Measurements from ENCODE around the gene HIVEP1.

The HIVEP1 gene

GRCh38 chr6:11994875-11995461 lies 17.1 kb upstream of the HIVEP1 start:
- no peak for DNase-seq
- no peak for TF ChIP-seq CTCF (IDR thresholded peaks at IDR 0.05)
- Mint-ChIP-seq H3K4me3 (no peak overlapping the region), H3K27me3 (ENCODE audit: low read depth, poor library complexity) (no peaks in the 10 kb centered on the region), H3K27ac (no peak overlapping the region), H3K36me3 (ENCODE audit: low read depth) (no peaks in the 10 kb centered on the region), H3K9me3 (no peaks in the 10 kb centered on the region), H3K4me1 (no peaks in the 10 kb centered on the region)

- Mint-ChIP-seq H3K4me1 (no peaks in the 10 kb centered on the region), H3K9me3 (no peaks in the 10 kb centered on the region), H3K4me3 (no peak overlapping the region), H3K27me3 (ENCODE audit: low read depth, poor library complexity) (no peaks in the 10 kb centered on the region), H3K36me3 (ENCODE audit: low read depth) (no peaks in the 10 kb centered on the region), H3K27ac (no peak overlapping the region)
- no peak for TF ChIP-seq CTCF (IDR thresholded peaks at IDR 0.05)
- no peak for DNase-seq
Observed at GRCh38 chr6:11996751-11997150, 15.4 kb upstream of the HIVEP1 start.

- Mint-ChIP-seq H3K27me3 (ENCODE audit: low read depth, poor library complexity) (no peaks in the 10 kb centered on the region), H3K36me3 (ENCODE audit: low read depth) (no peaks in the 10 kb centered on the region), H3K4me1 (no peaks in the 10 kb centered on the region), H3K9me3 (no peaks in the 10 kb centered on the region), H3K27ac (no peak overlapping the region), H3K4me3 (no peak overlapping the region)
- DNase-seq = no peak
- TF ChIP-seq CTCF (IDR thresholded peaks at IDR 0.05) = no peak
Observed at GRCh38 chr6:11999246-11999645, 12.9 kb upstream of the HIVEP1 start.

GRCh38 chr6:12000174-12000573 lies 11.9 kb upstream of the HIVEP1 start:
- no peaks in the 10 kb centered on the region for H3K9me3 Mint-ChIP-seq
- H3K27ac Mint-ChIP-seq = no peak overlapping the region
- no peak for DNase-seq
- no peak overlapping the region for H3K4me3 Mint-ChIP-seq
- H3K36me3 Mint-ChIP-seq (ENCODE audit: low read depth) = no peaks in the 10 kb centered on the region
- no peaks in the 10 kb centered on the region for H3K4me1 Mint-ChIP-seq
- TF ChIP-seq CTCF (IDR thresholded peaks at IDR 0.05) = no peak
- H3K27me3 Mint-ChIP-seq (ENCODE audit: low read depth, poor library complexity) = no peaks in the 10 kb centered on the region

GRCh38 chr6:12001004-12001705 lies 11.0 kb upstream of the HIVEP1 start:
- no peak for DNase-seq
- TF ChIP-seq CTCF (IDR thresholded peaks at IDR 0.05) = no peak
- H3K4me3 Mint-ChIP-seq = no peak overlapping the region
- no peak overlapping the region for H3K27ac Mint-ChIP-seq
- no peaks in the 10 kb centered on the region for H3K9me3 Mint-ChIP-seq
- H3K4me1 Mint-ChIP-seq = no peaks in the 10 kb centered on the region
- no peaks in the 10 kb centered on the region for H3K27me3 Mint-ChIP-seq (ENCODE audit: low read depth, poor library complexity)
- H3K36me3 Mint-ChIP-seq (ENCODE audit: low read depth) = no peaks in the 10 kb centered on the region
